HepG2 (cell line): Measurements from ENCODE around the gene PRADC1. TPM values are rescaled to one million over a fixed set of nuclear protein-coding genes. Genes with fewer than 3 reads are reported as not detected.

Experiments
- FOXK2 ChIP-seq: fragments of 450-650 bp; IDR thresholded peaks from 2 replicates; pipeline ENCODE4 v1.6.1; 2016
- HNRNPK ChIP-seq: fragments of 200-400 bp; formaldehyde crosslinking; IDR thresholded peaks from 2 replicates; pipeline ENCODE4 v1.6.1; 2018; ENCODE audit warnings: low read length, low read depth, moderate library complexity, mild to moderate bottlenecking; ENCODE audit not compliant: poor library complexity, severe bottlenecking
- JUND ChIP-seq: sonication (generic); formaldehyde crosslinking; IDR thresholded peaks from 2 replicates; pipeline ENCODE4 v1.8.0; 2022; ENCODE audit warnings: mild to moderate bottlenecking, missing genetic modification reagents
- MAX ChIP-seq: IDR thresholded peaks from 2 replicates; pipeline ENCODE4 v1.6.1; 2012; ENCODE audit warnings: inconsistent platforms
- NR2C2 ChIP-seq: sonication (generic); formaldehyde crosslinking; IDR thresholded peaks from 2 replicates; pipeline ENCODE4 v1.4.0; 2020; ENCODE audit warnings: missing genetic modification reagents, mild to moderate bottlenecking, moderate library complexity, borderline replicate concordance
- SMYD3 ChIP-seq: sonication (generic); formaldehyde crosslinking; IDR thresholded peaks from 2 replicates; pipeline ENCODE4 v1.8.1; 2023; ENCODE audit warnings: mild to moderate bottlenecking, missing genetic modification reagents
- STAT6 ChIP-seq: sonication (generic); formaldehyde crosslinking; IDR thresholded peaks from 2 replicates; pipeline ENCODE4 v1.4.0; 2020; ENCODE audit warnings: missing genetic modification reagents, mild to moderate bottlenecking, borderline replicate concordance
- ZBTB2 ChIP-seq: sonication (generic); formaldehyde crosslinking; IDR thresholded peaks from 2 replicates; pipeline ENCODE4 v1.8.0; 2022; ENCODE audit warnings: low read depth, missing genetic modification reagents
- ZBTB20 ChIP-seq: sonication (generic); formaldehyde crosslinking; IDR thresholded peaks from 2 replicates; pipeline ENCODE4 v1.8.1; 2023; ENCODE audit warnings: missing genetic modification reagents, low read depth, mild to moderate bottlenecking, borderline replicate concordance
- ZNF180 ChIP-seq: sonication (generic); formaldehyde crosslinking; IDR thresholded peaks from 2 replicates; pipeline ENCODE4 v1.4.0; 2020; ENCODE audit warnings: low read depth, missing genetic modification reagents, borderline replicate concordance
- ZNF670 ChIP-seq: sonication (generic); formaldehyde crosslinking; IDR thresholded peaks from 2 replicates; pipeline ENCODE4 v1.8.0; 2022; ENCODE audit warnings: mild to moderate bottlenecking, missing genetic modification reagents, borderline replicate concordance
- ZNF703 ChIP-seq: sonication (generic); formaldehyde crosslinking; IDR thresholded peaks from 2 replicates; pipeline ENCODE4 v1.5.1; 2020; ENCODE audit warnings: missing genetic modification reagents, mild to moderate bottlenecking, moderate library complexity, borderline replicate concordance
- ZNF768 ChIP-seq: sonication (generic); formaldehyde crosslinking; IDR thresholded peaks from 2 replicates; pipeline ENCODE4 v1.4.0; 2020; ENCODE audit warnings: missing genetic modification reagents
- polyA plus RNA-seq, 8 experiments: library from polyadenylated mRNA; depleted of rRNA in 3 of 8; stranded (reverse) in 7 of 8; unstranded in 1 of 8; fragments of >200 nt; fragmentation: Illumina TruSeq in 4 of 8; extraction: Trizol in 4 of 8; gene quantifications; 2 replicates each; pipeline versions ENCODE4 v1.2.1 to v1.2.3, GENCODE V29; 2011 to 2016; ENCODE audit warnings: low read depth in 4 of 8, missing spikeins in 1 of 8, mixed read lengths in 1 of 8; ENCODE audit not compliant: insufficient read depth in 1 of 8
- total RNA-seq, 5 experiments: library from RNA; depleted of rRNA; stranded (reverse); fragments of >200 nt; fragmentation: Illumina TruSeq; extraction: Trizol; gene quantifications; 2 replicates each; pipeline ENCODE4 v1.2.3, GENCODE V29; 2016; ENCODE audit warnings: low read depth in 1 of 5
- TF ChIP-seq, protein P1 (sequence below): sonication (generic); formaldehyde crosslinking; IDR thresholded peaks from 2 replicates; pipeline ENCODE4 v1.8.0; 2022; ENCODE audit warnings: mild to moderate bottlenecking, missing genetic modification reagents, moderate library complexity
- TF ChIP-seq, protein P2 (sequence below): sonication (generic); formaldehyde crosslinking; IDR thresholded peaks from 2 replicates; pipeline ENCODE4 v1.8.0; 2022; ENCODE audit warnings: mild to moderate bottlenecking, missing genetic modification reagents
- TF ChIP-seq, protein P3 (sequence below): sonication (generic); formaldehyde crosslinking; IDR thresholded peaks from 2 replicates; pipeline ENCODE4; 2020; ENCODE audit warnings: missing genetic modification reagents, mild to moderate bottlenecking, borderline replicate concordance
- TF ChIP-seq, protein P4 (sequence below): sonication (generic); formaldehyde crosslinking; IDR thresholded peaks from 2 replicates; pipeline ENCODE4 v1.4.0; 2020; ENCODE audit warnings: mild to moderate bottlenecking, missing genetic modification reagents

PRADC1 gene
- total and polyA plus RNA-seq, 2 of the 13 experiments (the other 11 are each of a cell fraction or from before 2014, with no cell fraction given): 12.1 to 37.2 TPM

DNA sequence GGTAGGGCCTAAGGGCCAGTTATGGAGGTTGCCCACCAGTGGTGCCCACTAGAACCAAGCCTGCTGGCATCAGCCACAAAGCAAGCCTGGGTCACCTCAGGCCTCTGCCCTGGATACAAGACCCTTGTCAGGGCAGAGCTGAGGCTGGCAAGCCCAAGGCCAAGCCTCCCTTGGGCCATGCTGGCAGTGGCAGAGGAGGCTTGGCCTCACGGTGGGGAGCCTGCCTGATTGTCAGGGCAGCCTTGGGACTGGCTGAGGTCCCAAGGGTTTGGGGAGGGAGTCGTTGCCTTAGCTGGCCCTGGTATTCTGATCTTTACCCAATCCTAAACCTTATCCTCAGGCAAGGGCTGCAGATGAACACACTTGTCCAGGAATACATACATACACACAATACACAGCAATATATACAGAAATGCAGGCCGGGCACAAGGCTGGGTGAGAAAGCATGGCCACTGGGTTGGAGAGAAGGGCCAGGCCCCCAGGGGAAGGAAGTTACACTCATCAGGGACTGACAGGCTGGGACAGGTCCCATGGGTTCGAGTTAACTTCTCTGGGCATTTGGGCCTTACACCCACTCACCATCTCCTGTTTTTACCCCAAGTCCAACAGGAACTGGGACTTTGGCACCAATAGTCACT lies 22.1 kb upstream of the PRADC1 start (continued):
- TF ChIP-seq JUND (CRISPR knock-in tag) (0 out of 2 replicates have a peak, but pooled peaks have one; percentile 17), ZNF670 (CRISPR knock-in tag) (no peak), HNRNPK (no peak), ZBTB2 (CRISPR knock-in tag) (no peak), SMYD3 (CRISPR knock-in tag) (no peak), ZNF180 (CRISPR knock-in tag) (no peak), FOXK2 (no peak), ZNF703 (CRISPR knock-in tag) (no peak), NR2C2 (0 out of 2 replicates have a peak, but pooled peaks have one; percentile 16), ZBTB20 (CRISPR knock-in tag) (no peak), MAX (no peak; the same call in 1 of the 2 replicates), ZNF768 (peak; percentile 54; the same call in 1 of the 2 replicates), STAT6 (CRISPR knock-in tag) (no peak)
- TF ChIP-seq, protein P1, sequence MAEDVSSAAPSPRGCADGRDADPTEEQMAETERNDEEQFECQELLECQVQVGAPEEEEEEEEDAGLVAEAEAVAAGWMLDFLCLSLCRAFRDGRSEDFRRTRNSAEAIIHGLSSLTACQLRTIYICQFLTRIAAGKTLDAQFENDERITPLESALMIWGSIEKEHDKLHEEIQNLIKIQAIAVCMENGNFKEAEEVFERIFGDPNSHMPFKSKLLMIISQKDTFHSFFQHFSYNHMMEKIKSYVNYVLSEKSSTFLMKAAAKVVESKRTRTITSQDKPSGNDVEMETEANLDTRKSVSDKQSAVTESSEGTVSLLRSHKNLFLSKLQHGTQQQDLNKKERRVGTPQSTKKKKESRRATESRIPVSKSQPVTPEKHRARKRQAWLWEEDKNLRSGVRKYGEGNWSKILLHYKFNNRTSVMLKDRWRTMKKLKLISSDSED (CRISPR knock-in tag): no peak
- TF ChIP-seq, protein P2, sequence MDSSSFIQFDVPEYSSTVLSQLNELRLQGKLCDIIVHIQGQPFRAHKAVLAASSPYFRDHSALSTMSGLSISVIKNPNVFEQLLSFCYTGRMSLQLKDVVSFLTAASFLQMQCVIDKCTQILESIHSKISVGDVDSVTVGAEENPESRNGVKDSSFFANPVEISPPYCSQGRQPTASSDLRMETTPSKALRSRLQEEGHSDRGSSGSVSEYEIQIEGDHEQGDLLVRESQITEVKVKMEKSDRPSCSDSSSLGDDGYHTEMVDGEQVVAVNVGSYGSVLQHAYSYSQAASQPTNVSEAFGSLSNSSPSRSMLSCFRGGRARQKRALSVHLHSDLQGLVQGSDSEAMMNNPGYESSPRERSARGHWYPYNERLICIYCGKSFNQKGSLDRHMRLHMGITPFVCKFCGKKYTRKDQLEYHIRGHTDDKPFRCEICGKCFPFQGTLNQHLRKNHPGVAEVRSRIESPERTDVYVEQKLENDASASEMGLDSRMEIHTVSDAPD (CRISPR knock-in tag): no peak
- TF ChIP-seq, protein P3, sequence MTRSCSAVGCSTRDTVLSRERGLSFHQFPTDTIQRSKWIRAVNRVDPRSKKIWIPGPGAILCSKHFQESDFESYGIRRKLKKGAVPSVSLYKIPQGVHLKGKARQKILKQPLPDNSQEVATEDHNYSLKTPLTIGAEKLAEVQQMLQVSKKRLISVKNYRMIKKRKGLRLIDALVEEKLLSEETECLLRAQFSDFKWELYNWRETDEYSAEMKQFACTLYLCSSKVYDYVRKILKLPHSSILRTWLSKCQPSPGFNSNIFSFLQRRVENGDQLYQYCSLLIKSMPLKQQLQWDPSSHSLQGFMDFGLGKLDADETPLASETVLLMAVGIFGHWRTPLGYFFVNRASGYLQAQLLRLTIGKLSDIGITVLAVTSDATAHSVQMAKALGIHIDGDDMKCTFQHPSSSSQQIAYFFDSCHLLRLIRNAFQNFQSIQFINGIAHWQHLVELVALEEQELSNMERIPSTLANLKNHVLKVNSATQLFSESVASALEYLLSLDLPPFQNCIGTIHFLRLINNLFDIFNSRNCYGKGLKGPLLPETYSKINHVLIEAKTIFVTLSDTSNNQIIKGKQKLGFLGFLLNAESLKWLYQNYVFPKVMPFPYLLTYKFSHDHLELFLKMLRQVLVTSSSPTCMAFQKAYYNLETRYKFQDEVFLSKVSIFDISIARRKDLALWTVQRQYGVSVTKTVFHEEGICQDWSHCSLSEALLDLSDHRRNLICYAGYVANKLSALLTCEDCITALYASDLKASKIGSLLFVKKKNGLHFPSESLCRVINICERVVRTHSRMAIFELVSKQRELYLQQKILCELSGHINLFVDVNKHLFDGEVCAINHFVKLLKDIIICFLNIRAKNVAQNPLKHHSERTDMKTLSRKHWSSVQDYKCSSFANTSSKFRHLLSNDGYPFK (CRISPR knock-in tag): no peak
- TF ChIP-seq, protein P4, sequence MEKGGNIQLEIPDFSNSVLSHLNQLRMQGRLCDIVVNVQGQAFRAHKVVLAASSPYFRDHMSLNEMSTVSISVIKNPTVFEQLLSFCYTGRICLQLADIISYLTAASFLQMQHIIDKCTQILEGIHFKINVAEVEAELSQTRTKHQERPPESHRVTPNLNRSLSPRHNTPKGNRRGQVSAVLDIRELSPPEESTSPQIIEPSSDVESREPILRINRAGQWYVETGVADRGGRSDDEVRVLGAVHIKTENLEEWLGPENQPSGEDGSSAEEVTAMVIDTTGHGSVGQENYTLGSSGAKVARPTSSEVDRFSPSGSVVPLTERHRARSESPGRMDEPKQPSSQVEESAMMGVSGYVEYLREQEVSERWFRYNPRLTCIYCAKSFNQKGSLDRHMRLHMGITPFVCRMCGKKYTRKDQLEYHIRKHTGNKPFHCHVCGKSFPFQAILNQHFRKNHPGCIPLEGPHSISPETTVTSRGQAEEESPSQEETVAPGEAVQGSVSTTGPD (CRISPR knock-in tag): no peak
